ENCODE results near the gene MTAP.

Gene MTAP

GRCh38 chr9:21982861-21983560 is 180.6 kb downstream of the MTAP start:
- Histone ChIP-seq H3K9me2 (replicated peaks; ENCODE audit: control insufficient read depth, low read length) (no peaks in the 10 kb centered on the region), H3K4me1 (ENCODE audit: control insufficient read depth, low read length) (no peaks in the 10 kb centered on the region), H3K36me3 (ENCODE audit: control insufficient read depth, low read length) (no peaks in the 10 kb centered on the region), H4K20me1 (ENCODE audit: control insufficient read depth, insufficient read depth, low read depth, low read length) (no peaks in the 10 kb centered on the region), H3F3A (ENCODE audit: control insufficient read depth, insufficient read depth) (no peaks in the 10 kb centered on the region), H3K9me3 (ENCODE audit: control insufficient read depth, insufficient read depth, low read length) (no peaks in the 10 kb centered on the region), H3K79me2 (ENCODE audit: control insufficient read depth, low read length) (no peaks in the 10 kb centered on the region), H3K27me3 (ENCODE audit: control insufficient read depth, low read length) (no peaks in the 10 kb centered on the region), H3K27ac (ENCODE audit: low read depth, low read length) (no peak overlapping the region), H3K4me2 (ENCODE audit: low read length) (no peak overlapping the region), H3K4me3 (ENCODE audit: low read length) (no peak overlapping the region)
- no peak for TF ChIP-seq CTCF (IDR thresholded peaks at IDR 0.05; ENCODE audit: low read depth, low read length, poor library complexity, severe bottlenecking)

- Histone ChIP-seq H3K36me3 (ENCODE audit: control insufficient read depth, low read length) (no peaks in the 10 kb centered on the region), H4K20me1 (ENCODE audit: control insufficient read depth, insufficient read depth, low read depth, low read length) (no peaks in the 10 kb centered on the region), H3K79me2 (ENCODE audit: control insufficient read depth, low read length) (no peaks in the 10 kb centered on the region), H3K4me1 (ENCODE audit: control insufficient read depth, low read length) (no peaks in the 10 kb centered on the region), H3K4me2 (ENCODE audit: low read length) (no peak overlapping the region), H3F3A (ENCODE audit: control insufficient read depth, insufficient read depth) (no peaks in the 10 kb centered on the region), H3K27ac (ENCODE audit: low read depth, low read length) (no peak overlapping the region), H3K4me3 (ENCODE audit: low read length) (no peak overlapping the region), H3K27me3 (ENCODE audit: control insufficient read depth, low read length) (no peaks in the 10 kb centered on the region), H3K9me2 (replicated peaks; ENCODE audit: control insufficient read depth, low read length) (no peaks in the 10 kb centered on the region), H3K9me3 (ENCODE audit: control insufficient read depth, insufficient read depth, low read length) (no peaks in the 10 kb centered on the region)
- TF ChIP-seq CTCF (IDR thresholded peaks at IDR 0.05; ENCODE audit: low read depth, low read length, poor library complexity, severe bottlenecking) (no peak), EZH2phosphoT487 (IDR thresholded peaks at IDR 0.05; ENCODE audit: borderline replicate concordance, low read length) (no peak)
Observed at GRCh38 chr9:21983561-21983935, 181.1 kb downstream of the MTAP start.

- no peaks in the 10 kb centered on the region for H3K79me2 ChIP-seq (ENCODE audit: control insufficient read depth, low read length)
- no peaks in the 10 kb centered on the region for H4K20me1 ChIP-seq (ENCODE audit: control insufficient read depth, insufficient read depth, low read depth, low read length)
- no peak overlapping the region for H3K4me3 ChIP-seq (ENCODE audit: low read length)
- TF ChIP-seq EZH2phosphoT487 (IDR thresholded peaks at IDR 0.05; ENCODE audit: borderline replicate concordance, low read length) (no peak), CTCF (IDR thresholded peaks at IDR 0.05; ENCODE audit: low read depth, low read length, poor library complexity, severe bottlenecking) (no peak)
- H3K4me2 ChIP-seq (ENCODE audit: low read length): no peak overlapping the region
- no peak overlapping the region for H3K27ac ChIP-seq (ENCODE audit: low read depth, low read length)
- no peaks in the 10 kb centered on the region for H3K9me2 ChIP-seq (replicated peaks; ENCODE audit: control insufficient read depth, low read length)
- H3K36me3 ChIP-seq (ENCODE audit: control insufficient read depth, low read length): no peaks in the 10 kb centered on the region
- no peaks in the 10 kb centered on the region for H3K27me3 ChIP-seq (ENCODE audit: control insufficient read depth, low read length)
- H3K4me1 ChIP-seq (ENCODE audit: control insufficient read depth, low read length): no peaks in the 10 kb centered on the region
- no peaks in the 10 kb centered on the region for H3K9me3 ChIP-seq (ENCODE audit: control insufficient read depth, insufficient read depth, low read length)
- H3F3A ChIP-seq (ENCODE audit: control insufficient read depth, insufficient read depth): no peaks in the 10 kb centered on the region
Observed at GRCh38 chr9:21984101-21984500, 181.7 kb downstream of the MTAP start.

Data from DOHH2 (cell line).